ENCODE measurements around the gene IGDCC3.
"Not testable (repeated sequence)": the region's sequence is repeated elsewhere in the genome, so short reads cannot be mapped to it uniquely, and the experiment has no call there.

The IGDCC3 gene

GRCh38 chr15:65360506-65360905 is 17.3 kb downstream of the IGDCC3 start:
- no peak for DNase-seq
- in situ Hi-C loops (cut with HindIII; ENCODE audit: low pct_ligation_motif_present, low pct_unique_long_range_greater_than_20kb, low sequenced_read_pairs) = no loop called here

DNA sequence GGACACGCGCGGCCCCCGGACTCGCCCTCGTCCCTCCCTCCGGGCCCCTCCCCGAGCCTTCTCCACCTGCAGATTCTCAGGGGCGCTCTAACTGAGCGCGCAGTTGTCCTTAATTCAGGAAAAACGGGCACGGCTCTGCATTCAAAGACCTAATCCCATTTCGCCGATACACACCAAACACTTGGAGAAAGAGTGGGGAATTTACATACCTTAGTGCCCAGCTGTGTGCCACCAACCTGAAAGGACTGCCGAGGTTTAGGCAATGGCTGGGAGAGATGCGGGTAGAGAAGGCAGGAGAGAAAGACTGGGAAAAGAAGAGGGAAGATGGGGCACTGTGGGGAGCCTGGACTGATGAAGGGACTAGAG is 21.8 kb downstream of the IGDCC3 start:
- in situ Hi-C loops (cut with HindIII; ENCODE audit: low pct_ligation_motif_present, low pct_unique_long_range_greater_than_20kb, low sequenced_read_pairs) = no loop called here
- no peak for DNase-seq

DNA sequence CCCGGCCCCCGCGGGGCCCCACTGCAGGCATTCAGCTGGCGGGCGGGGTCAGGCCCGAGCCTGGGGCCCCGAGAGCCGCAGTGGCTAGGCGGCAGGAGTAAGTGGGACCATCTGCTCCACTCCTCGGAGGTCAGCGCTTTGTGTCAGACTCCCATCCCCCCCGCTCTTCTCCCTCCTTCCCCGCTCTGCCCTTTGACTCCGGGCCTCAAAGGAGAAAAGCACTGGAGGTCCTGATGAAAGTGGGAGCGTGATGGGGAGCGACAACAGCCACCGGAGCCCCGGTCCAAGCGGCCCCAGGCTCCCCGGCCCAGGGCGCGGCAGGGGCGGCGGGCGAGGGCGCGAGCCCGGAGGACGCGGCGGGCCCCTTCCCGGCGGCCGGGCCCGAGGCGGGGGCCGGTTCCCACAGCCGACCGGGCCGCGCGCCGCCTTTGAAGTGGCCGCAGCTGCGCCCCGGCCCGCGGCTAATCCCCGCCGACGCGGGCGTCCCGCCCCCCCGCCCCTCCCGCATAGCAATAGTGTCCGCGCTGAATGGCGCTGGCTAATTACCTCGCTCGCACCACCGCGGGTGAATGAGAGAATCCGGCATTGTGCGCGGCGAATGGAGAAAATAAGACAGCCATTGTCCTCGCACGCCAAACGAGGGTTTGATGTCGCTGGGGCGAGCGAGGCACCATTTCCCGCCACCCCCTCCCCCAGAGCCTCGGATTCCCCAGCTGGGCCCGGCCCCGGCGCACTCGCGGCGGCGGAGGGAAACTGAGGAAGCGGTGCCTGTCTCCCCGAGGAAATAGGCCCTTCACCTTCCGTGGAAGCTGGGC is 22.4 kb downstream of the IGDCC3 start:
- no peak for DNase-seq
- in situ Hi-C loops (cut with HindIII; ENCODE audit: low pct_ligation_motif_present, low pct_unique_long_range_greater_than_20kb, low sequenced_read_pairs) = no loop called here

- no peak for DNase-seq
- in situ Hi-C loops (cut with HindIII; ENCODE audit: low pct_ligation_motif_present, low pct_unique_long_range_greater_than_20kb, low sequenced_read_pairs) = no loop called here
These were observed 23.0 kb downstream of the IGDCC3 start for GRCh38 chr15:65354835-65355172.

DNA sequence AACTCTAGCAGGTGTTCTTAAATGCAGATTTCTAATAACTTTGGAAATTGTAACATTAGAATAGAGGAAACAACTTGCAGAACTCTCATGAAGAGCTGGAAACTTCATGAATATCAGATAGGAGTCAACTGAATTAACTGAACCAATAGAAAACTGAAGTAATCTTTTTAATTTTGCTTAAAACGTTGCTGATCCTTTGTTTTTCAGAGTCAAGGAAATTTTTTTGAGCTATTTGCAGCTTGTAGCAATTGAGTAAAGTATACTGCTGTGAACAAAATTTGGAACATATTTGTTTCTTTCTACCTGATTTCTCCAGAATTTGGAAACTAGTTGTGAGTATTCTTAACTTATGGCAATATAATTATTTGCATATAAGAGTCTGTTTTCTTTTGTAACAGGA is 25.8 kb downstream of the IGDCC3 start:
- in situ Hi-C loops (cut with HindIII; ENCODE audit: low pct_ligation_motif_present, low pct_unique_long_range_greater_than_20kb, low sequenced_read_pairs); DNase-seq: not testable (repeated sequence)

DNA sequence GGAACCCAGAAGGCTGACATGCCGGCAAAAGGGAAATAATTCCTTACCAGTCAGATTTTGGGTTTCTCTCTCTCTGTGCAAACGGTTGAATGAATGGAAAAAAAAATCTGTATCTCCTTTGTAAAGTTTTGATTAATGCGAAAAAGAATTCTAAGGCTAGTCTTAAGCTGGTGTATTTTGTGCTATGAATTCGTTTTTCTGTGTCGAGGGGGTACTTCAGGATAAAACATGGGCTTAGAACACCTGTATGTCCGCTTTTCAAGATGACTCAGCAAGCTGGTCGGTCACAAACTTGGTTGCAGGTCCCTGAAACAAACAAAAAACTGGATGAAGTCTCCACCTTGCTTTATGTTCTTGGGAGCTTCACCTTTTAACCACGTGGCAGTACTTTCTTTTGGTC is 28.5 kb downstream of the IGDCC3 start:
- in situ Hi-C loops (cut with HindIII; ENCODE audit: low pct_ligation_motif_present, low pct_unique_long_range_greater_than_20kb, low sequenced_read_pairs) = no loop called here
- no peak for DNase-seq

DNA sequence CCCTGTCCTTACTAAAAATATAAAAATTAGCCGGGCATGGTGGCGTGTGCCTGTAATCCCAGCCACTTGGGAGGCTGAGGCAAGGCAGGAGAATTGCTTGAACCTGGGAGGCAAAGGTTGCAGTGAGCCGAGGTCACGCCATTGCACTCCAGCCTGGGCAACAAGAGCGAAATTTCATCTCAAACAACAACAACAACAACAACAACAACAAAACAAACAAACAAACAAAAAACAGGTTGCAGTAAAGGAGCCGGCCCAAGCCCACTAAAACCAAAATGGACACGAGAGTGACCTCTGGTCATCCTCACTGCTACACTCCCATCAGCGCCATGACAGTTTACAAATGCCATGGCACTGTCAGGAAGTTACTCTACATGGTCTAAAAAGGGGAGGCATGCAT is 30.0 kb downstream of the IGDCC3 start:
- in situ Hi-C loops (cut with HindIII; ENCODE audit: low pct_ligation_motif_present, low pct_unique_long_range_greater_than_20kb, low sequenced_read_pairs) = not testable (repeated sequence)

DNA sequence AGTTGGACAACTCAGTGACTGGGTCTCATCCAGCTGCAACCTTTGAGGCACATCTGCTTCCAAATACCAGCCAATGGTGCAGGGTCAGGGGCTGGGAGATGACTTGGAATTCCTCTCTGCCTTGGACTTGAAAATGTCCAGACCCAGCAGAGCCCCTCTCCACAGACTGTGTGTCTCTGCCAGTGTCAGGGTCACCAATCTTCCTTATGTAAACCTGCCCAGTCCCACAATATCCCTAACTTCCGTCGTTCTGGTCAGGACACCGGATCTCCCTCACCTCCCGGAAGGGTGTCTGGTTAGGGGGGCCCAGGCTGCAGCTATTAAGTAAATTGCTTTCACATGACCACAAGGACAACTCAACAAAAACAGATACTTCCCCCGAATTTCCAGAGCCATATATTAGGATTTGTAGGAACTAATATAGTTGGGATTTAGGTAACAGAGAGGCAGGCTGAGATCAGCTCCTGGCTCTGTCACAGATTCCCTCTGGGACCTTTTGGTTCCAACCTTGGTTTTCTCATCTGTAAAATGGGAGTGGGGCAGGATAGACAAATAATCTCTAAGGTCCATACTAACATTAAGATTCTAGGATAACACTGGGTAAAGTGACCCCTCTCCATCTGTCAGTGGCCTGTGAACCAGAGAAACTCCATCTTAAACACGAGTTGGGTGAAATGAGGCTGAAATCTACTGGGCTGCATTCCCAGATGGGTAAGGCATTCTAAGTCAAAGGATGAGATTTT is 30.8 kb downstream of the IGDCC3 start:
- in situ Hi-C loops (cut with HindIII; ENCODE audit: low pct_ligation_motif_present, low pct_unique_long_range_greater_than_20kb, low sequenced_read_pairs) = no loop called here
- DNase-seq = no peak

More for the DNA sequence above, 30.0 kb downstream of the IGDCC3 start:
- DNase-seq = not testable (repeated sequence)

GRCh38 chr15:65344914-65345275 is 32.9 kb downstream of the IGDCC3 start:
- in situ Hi-C loops (cut with HindIII; ENCODE audit: low pct_ligation_motif_present, low pct_unique_long_range_greater_than_20kb, low sequenced_read_pairs) = no loop called here
- DNase-seq = no peak

GRCh38 chr15:65344214-65344913 is 33.4 kb downstream of the IGDCC3 start:
- DNase-seq = no peak
- in situ Hi-C loops (cut with HindIII; ENCODE audit: low pct_ligation_motif_present, low pct_unique_long_range_greater_than_20kb, low sequenced_read_pairs) = no loop called here

GRCh38 chr15:65343374-65343981 is 34.3 kb downstream of the IGDCC3 start:
- in situ Hi-C loops (cut with HindIII; ENCODE audit: low pct_ligation_motif_present, low pct_unique_long_range_greater_than_20kb, low sequenced_read_pairs) = no loop called here
- no peak for DNase-seq

- in situ Hi-C loops (cut with HindIII; ENCODE audit: low pct_ligation_motif_present, low pct_unique_long_range_greater_than_20kb, low sequenced_read_pairs) = no loop called here
- DNase-seq = no peak
These were observed 35.3 kb downstream of the IGDCC3 start for GRCh38 chr15:65342493-65342892.

DNA sequence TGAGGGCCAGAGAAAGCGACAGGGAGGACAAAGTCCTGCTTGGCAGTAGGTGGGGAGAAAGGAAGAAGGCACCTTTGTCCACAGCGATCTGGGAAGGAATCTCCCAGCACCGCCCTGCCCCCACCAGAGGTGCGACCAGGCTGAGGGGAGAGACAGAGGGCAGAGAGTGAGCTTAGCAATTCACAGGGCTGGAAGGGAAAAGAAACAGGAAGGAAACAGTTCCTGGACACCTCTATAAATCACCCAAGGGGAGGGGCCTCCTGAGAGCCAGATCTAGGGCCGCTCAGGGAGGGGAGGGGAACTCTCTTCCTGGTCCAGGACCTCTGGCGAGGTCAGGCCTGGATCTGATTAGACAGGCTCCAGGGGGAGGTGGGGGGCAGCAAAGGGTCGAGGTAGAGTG is 37.9 kb downstream of the IGDCC3 start:
- in situ Hi-C loops (cut with HindIII; ENCODE audit: low pct_ligation_motif_present, low pct_unique_long_range_greater_than_20kb, low sequenced_read_pairs) = no loop called here
- DNase-seq = no peak

- in situ Hi-C loops (cut with HindIII; ENCODE audit: low pct_ligation_motif_present, low pct_unique_long_range_greater_than_20kb, low sequenced_read_pairs) = no loop called here
- no peak for DNase-seq
These were observed 38.4 kb downstream of the IGDCC3 start for GRCh38 chr15:65339416-65339815.

DNA sequence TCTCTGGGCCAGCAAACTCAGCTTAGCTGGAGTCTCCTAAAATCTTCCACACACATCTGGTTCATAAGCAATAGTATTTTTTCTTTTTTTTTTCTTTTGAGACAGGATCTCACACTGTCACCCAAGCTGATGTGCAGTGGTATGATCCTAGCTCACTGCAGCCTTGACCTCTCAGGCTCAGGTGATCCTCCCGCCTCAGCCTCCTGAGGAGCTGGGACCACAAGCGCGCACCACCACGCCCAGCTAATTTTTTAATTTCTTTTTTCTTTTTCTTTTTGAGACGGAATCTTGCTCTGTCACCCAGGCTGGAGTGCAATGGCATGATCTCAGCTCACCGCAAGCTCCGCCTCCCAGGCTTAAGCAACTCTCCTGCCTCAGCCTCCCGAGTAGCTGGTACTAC is 39.0 kb downstream of the IGDCC3 start:
- no peak for DNase-seq
- in situ Hi-C loops (cut with HindIII; ENCODE audit: low pct_ligation_motif_present, low pct_unique_long_range_greater_than_20kb, low sequenced_read_pairs) = no loop called here

DNA sequence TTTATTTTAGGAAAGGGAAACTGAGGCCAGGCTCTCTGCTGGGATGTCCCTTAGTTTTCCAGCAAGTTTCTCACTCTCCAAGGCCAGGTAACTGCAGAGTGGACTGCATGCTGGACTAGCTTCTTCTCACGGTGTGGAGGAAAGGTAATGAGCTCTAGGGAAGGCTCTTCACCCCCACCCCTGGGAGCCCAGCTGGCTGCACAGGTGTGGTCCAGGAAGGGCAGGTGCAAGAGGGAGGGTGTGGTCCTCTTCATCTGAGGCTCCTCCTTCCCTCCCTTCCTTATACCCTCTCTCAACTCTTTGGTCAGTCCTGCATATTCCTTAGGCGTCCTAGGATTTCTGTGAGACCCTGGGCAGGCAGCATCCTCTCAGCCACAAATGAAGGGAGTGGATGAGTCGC is 39.4 kb downstream of the IGDCC3 start:
- in situ Hi-C loops (cut with HindIII; ENCODE audit: low pct_ligation_motif_present, low pct_unique_long_range_greater_than_20kb, low sequenced_read_pairs) = no loop called here
- no peak for DNase-seq

- no peak for DNase-seq
- in situ Hi-C loops (cut with HindIII; ENCODE audit: low pct_ligation_motif_present, low pct_unique_long_range_greater_than_20kb, low sequenced_read_pairs) = no loop called here
These were observed 40.2 kb downstream of the IGDCC3 start for GRCh38 chr15:65337436-65338070.

GRCh38 chr15:65336493-65337435 is 41.0 kb downstream of the IGDCC3 start:
- no peak for DNase-seq
- in situ Hi-C loops (cut with HindIII; ENCODE audit: low pct_ligation_motif_present, low pct_unique_long_range_greater_than_20kb, low sequenced_read_pairs) = no loop called here

All from ACHN (cell line).